Amygdala (tissue), 56 donors: ENCODE data around the gene PPP1R9B.
A peak's percentile ranks its signal among the peaks of the same experiment; 100 is the strongest.

Experiments used
- DNase-seq, 56 donors: peaks; one replicate each; lab custom pipeline; 2025; lab: John Stamatoyannopoulos, UW

The PPP1R9B gene

GRCh38 chr17:50150354-50151040 lies at the start of gene PPP1R9B:
TSS of gene PPP1R9B (minus strand) at chr17:50150677. CDS start at chr17:50150513, 164 bp downstream.
- no peak for DNase-seq

GRCh38 chr17:50199803-50200456 lies 49.5 kb upstream of the PPP1R9B start:
- peak in 25 of 56 donors; percentile 20 to 69 (median 45) for DNase-seq

- DNase-seq = no peak
Observed at GRCh38 chr17:50199211-50199802, 48.8 kb upstream of the PPP1R9B start.

- peak in 30 of 56 donors; percentile 3 to 61 (median 27) for DNase-seq
Observed at GRCh38 chr17:50198026-50198669, 47.7 kb upstream of the PPP1R9B start.

GRCh38 chr17:50196826-50197225 lies 46.3 kb upstream of the PPP1R9B start:
- no peak for DNase-seq

GRCh38 chr17:50196036-50196435 lies 45.6 kb upstream of the PPP1R9B start:
- no peak for DNase-seq

- no peak for DNase-seq
Observed at GRCh38 chr17:50194934-50195865, 44.7 kb upstream of the PPP1R9B start.

GRCh38 chr17:50194140-50194933 lies 43.9 kb upstream of the PPP1R9B start:
- DNase-seq = no peak

- DNase-seq = no peak
Observed at GRCh38 chr17:50192618-50193291, 42.3 kb upstream of the PPP1R9B start.

- DNase-seq = no peak
Observed at GRCh38 chr17:50192144-50192617, 41.7 kb upstream of the PPP1R9B start.

GRCh38 chr17:50191359-50192143 lies 41.1 kb upstream of the PPP1R9B start:
- DNase-seq = no peak

GRCh38 chr17:50190603-50191358 lies 40.3 kb upstream of the PPP1R9B start:
- no peak for DNase-seq

- DNase-seq = no peak
Observed at GRCh38 chr17:50190293-50190602, 39.8 kb upstream of the PPP1R9B start.

- DNase-seq = no peak
Observed at GRCh38 chr17:50189550-50190292, 39.2 kb upstream of the PPP1R9B start.

- no peak for DNase-seq
Observed at GRCh38 chr17:50188921-50189549, 38.6 kb upstream of the PPP1R9B start.

GRCh38 chr17:50188531-50188920 lies 38.0 kb upstream of the PPP1R9B start:
- DNase-seq = no peak
